SK-N-MC (cell line): ENCODE measurements around the gene CEP120.
A peak's percentile ranks its signal among the peaks of the same experiment; 100 is the strongest.

Experiments used
- DNase-seq: peaks from one replicate; pipeline ENCODE4 v3.0.0-alpha.2; 2011; ENCODE audit warnings: low read depth, low spot score
- H3K27ac ChIP-seq: fragments of 200-600 bp; sonication (generic); 2 replicates; pipeline ENCODE4 v1.5.1; 2016; ENCODE audit warnings: mixed run types
- H3K36me3 ChIP-seq: fragments of 200-600 bp; sonication (generic); 2 replicates; pipeline ENCODE4 v1.6.1; 2017; ENCODE audit warnings: antibody characterized with exemption, low read length, mixed read lengths; ENCODE audit not compliant: insufficient read depth
- H3K4me3 ChIP-seq: fragments of 200-600 bp; sonication (generic); 2 replicates; pipeline ENCODE4 v1.5.1; 2016
- H3K9ac ChIP-seq: fragments of 200-600 bp; sonication (generic); 2 replicates; pipeline ENCODE4 v1.8.0; 2017; ENCODE audit warnings: mixed run types, mixed read lengths; ENCODE audit not compliant: insufficient read length
- H3K9me3 ChIP-seq: fragments of 200-600 bp; sonication (generic); 2 replicates; pipeline ENCODE4 v1.6.1; 2017; ENCODE audit warnings: low read depth, mild to moderate bottlenecking, antibody characterized with exemption, low read length, moderate library complexity, mixed read lengths
- EZH2 ChIP-seq: fragments of 200-600 bp; sonication (generic); IDR thresholded peaks from one replicate; pipeline ENCODE4 v1.6.1; 2017; ENCODE audit warnings: antibody characterized with exemption
- FOXP2 ChIP-seq: optimal IDR thresholded peaks from 2 replicates; pipeline ENCODE3; 2011; ENCODE audit warnings: mild to moderate bottlenecking, moderate library complexity; ENCODE audit not compliant: insufficient read depth; ENCODE audit errors: extremely low read length, control extremely low read depth
- POLR2AphosphoS5 ChIP-seq: IDR thresholded peaks from 2 replicates; pipeline ENCODE4 v1.6.1; 2012; ENCODE audit warnings: mild to moderate bottlenecking, low read depth, low read length, borderline replicate concordance

CEP120 gene

GRCh38 chr5:123448017-123448617 lies 24.9 kb upstream of the CEP120 start:
- Histone ChIP-seq H3K9ac (no peak overlapping the region), H3K4me3 (no peak overlapping the region), H3K27ac (no peak overlapping the region), H3K9me3 (no peaks in the 10 kb centered on the region), H3K36me3 (no peaks in the 10 kb centered on the region)
- TF ChIP-seq EZH2 (no peak), POLR2AphosphoS5 (no peak), FOXP2 (no peak)
- no peak for DNase-seq

GRCh38 chr5:123444016-123444415 lies 20.8 kb upstream of the CEP120 start:
- TF ChIP-seq EZH2 (no peak), POLR2AphosphoS5 (no peak)
- no peak overlapping the region for H3K27ac ChIP-seq
- no peaks in the 10 kb centered on the region for H3K9me3 ChIP-seq
- no peak for DNase-seq
- no peaks in the 10 kb centered on the region for H3K36me3 ChIP-seq
- H3K4me3 ChIP-seq = no peak overlapping the region
- H3K9ac ChIP-seq = no peak overlapping the region

- Histone ChIP-seq H3K27ac (no peak overlapping the region), H3K4me3 (no peak overlapping the region), H3K9ac (no peak overlapping the region), H3K36me3 (no peaks in the 10 kb centered on the region), H3K9me3 (no peaks in the 10 kb centered on the region)
- DNase-seq = no peak
- no peak for TF ChIP-seq EZH2
- no peak for TF ChIP-seq FOXP2
- no peak for TF ChIP-seq POLR2AphosphoS5
These were observed 18.2 kb upstream of the CEP120 start for GRCh38 chr5:123441408-123441807.

- no peak overlapping the region for H3K9ac ChIP-seq
- H3K27ac ChIP-seq = no peak overlapping the region
- DNase-seq = no peak
- H3K36me3 ChIP-seq = no peaks in the 10 kb centered on the region
- no peak overlapping the region for H3K4me3 ChIP-seq
- H3K9me3 ChIP-seq = no peaks in the 10 kb centered on the region
- TF ChIP-seq POLR2AphosphoS5 (no peak), FOXP2 (no peak), EZH2 (no peak)
These were observed 17.4 kb upstream of the CEP120 start for GRCh38 chr5:123440456-123441181.

GRCh38 chr5:123439709-123440108 lies 16.5 kb upstream of the CEP120 start:
- no peak for DNase-seq

GRCh38 chr5:123438902-123439301 lies 15.7 kb upstream of the CEP120 start:
- Histone ChIP-seq H3K9me3 (no peaks in the 10 kb centered on the region), H3K4me3 (peak overlapping the region; percentile 31), H3K36me3 (no peaks in the 10 kb centered on the region), H3K9ac (no peak overlapping the region), H3K27ac (peak overlapping the region; percentile 88)
- TF ChIP-seq POLR2AphosphoS5 = no peak
- no peak for DNase-seq

More at GRCh38 chr5:123439709-123440108, 16.5 kb upstream of the CEP120 start:
- TF ChIP-seq EZH2 = no peak
- Histone ChIP-seq H3K27ac (peak overlapping the region; percentile 88), H3K36me3 (no peaks in the 10 kb centered on the region), H3K9me3 (no peaks in the 10 kb centered on the region), H3K4me3 (peak overlapping the region; percentile 6; the same call in 1 of the 2 replicates), H3K9ac (no peak overlapping the region)

- peak overlapping the region; percentile 51; the same call in 1 of the 2 replicates for H3K27ac ChIP-seq
- H3K4me3 ChIP-seq = no peak overlapping the region
- DNase-seq = no peak
- H3K9ac ChIP-seq = no peak overlapping the region
- no peaks in the 10 kb centered on the region for H3K36me3 ChIP-seq
- H3K9me3 ChIP-seq = no peaks in the 10 kb centered on the region
- TF ChIP-seq FOXP2 (no peak), POLR2AphosphoS5 (no peak), EZH2 (no peak)
These were observed 15.0 kb upstream of the CEP120 start for GRCh38 chr5:123438244-123438643.

- no peak for DNase-seq
- Histone ChIP-seq H3K4me3 (no peak overlapping the region), H3K9me3 (no peaks in the 10 kb centered on the region), H3K27ac (no peak overlapping the region), H3K9ac (no peak overlapping the region), H3K36me3 (no peaks in the 10 kb centered on the region)
- no peak for TF ChIP-seq POLR2AphosphoS5
- no peak for TF ChIP-seq FOXP2
- no peak for TF ChIP-seq EZH2
These were observed 13.0 kb upstream of the CEP120 start for GRCh38 chr5:123436201-123436600.

GRCh38 chr5:123434796-123435195 lies 11.6 kb upstream of the CEP120 start:
- H3K27ac ChIP-seq = no peak overlapping the region
- no peaks in the 10 kb centered on the region for H3K36me3 ChIP-seq
- no peak overlapping the region for H3K4me3 ChIP-seq
- no peak overlapping the region for H3K9ac ChIP-seq
- TF ChIP-seq FOXP2 = no peak
- no peak for TF ChIP-seq POLR2AphosphoS5
- TF ChIP-seq EZH2 = no peak
- no peaks in the 10 kb centered on the region for H3K9me3 ChIP-seq
- DNase-seq = no peak
